GM23248 (cell line): ENCODE measurements around the gene ARHGEF10L. TPM values are rescaled to one million over a fixed set of nuclear protein-coding genes. Genes with fewer than 3 reads are reported as not detected.

ENCODE experiments used
- DNase-seq: peaks from one replicate; pipeline ENCODE4 v3.0.0-alpha.2; 2015
- H2AFZ ChIP-seq: fragments of 200-600 bp; sonication (generic); 2 replicates; pipeline ENCODE4 v1.6.1; 2016; ENCODE audit warnings: antibody characterized with exemption
- H3F3A ChIP-seq: fragments of 200-600 bp; sonication (generic); 2 replicates; pipeline ENCODE4 v1.6.1; 2016; ENCODE audit warnings: mild to moderate bottlenecking, antibody characterized with exemption, mixed run types; ENCODE audit not compliant: insufficient read depth
- H3K27ac ChIP-seq: fragments of 200-600 bp; sonication (generic); 2 replicates; pipeline ENCODE4 v1.5.1; 2016; ENCODE audit warnings: mild to moderate bottlenecking
- H3K27me3 ChIP-seq: fragments of 200-600 bp; sonication (generic); replicated peaks from 2 replicates; pipeline ENCODE4 v1.6.1; 2016; ENCODE audit warnings: mild to moderate bottlenecking; ENCODE audit not compliant: insufficient read depth
- H3K36me3 ChIP-seq: fragments of 200-600 bp; sonication (generic); 2 replicates; pipeline ENCODE4 v1.6.1; 2016; ENCODE audit warnings: low read depth, mild to moderate bottlenecking
- H3K4me1 ChIP-seq: fragments of 200-600 bp; sonication (generic); 2 replicates; pipeline ENCODE4 v1.6.1; 2016; ENCODE audit warnings: mild to moderate bottlenecking; ENCODE audit not compliant: insufficient read depth
- H3K4me2 ChIP-seq: fragments of 200-600 bp; sonication (generic); one replicate; pipeline ENCODE4 v1.6.1; 2016; ENCODE audit warnings: mild to moderate bottlenecking; ENCODE audit not compliant: unreplicated experiment
- H3K4me3 ChIP-seq: fragments of 200-600 bp; sonication (generic); 2 replicates; pipeline ENCODE4 v1.5.1; 2016; ENCODE audit warnings: mild to moderate bottlenecking
- H3K79me2 ChIP-seq: fragments of 200-600 bp; sonication (generic); 2 replicates; pipeline ENCODE4 v1.6.1; 2016; ENCODE audit warnings: mild to moderate bottlenecking; ENCODE audit not compliant: insufficient read depth
- H3K9ac ChIP-seq: fragments of 200-600 bp; sonication (generic); 2 replicates; pipeline ENCODE4 v1.6.1; 2016; ENCODE audit warnings: mild to moderate bottlenecking
- H3K9me2 ChIP-seq: fragments of 200-600 bp; sonication (generic); 2 replicates; pipeline ENCODE4 v1.6.1; 2016; ENCODE audit warnings: mixed run types, mild to moderate bottlenecking, moderate library complexity; ENCODE audit not compliant: insufficient read depth
- H3K9me3 ChIP-seq: fragments of 200-600 bp; sonication (generic); one replicate; pipeline ENCODE4 v1.6.1; 2017; ENCODE audit warnings: low read depth
- H4K20me1 ChIP-seq: fragments of 200-600 bp; sonication (generic); 2 replicates; pipeline ENCODE4 v1.6.0; 2016; ENCODE audit not compliant: insufficient read depth
- EZH2 ChIP-seq: fragments of 200-600 bp; sonication (generic); IDR thresholded peaks from 2 replicates; pipeline ENCODE4 v1.6.1; 2018; ENCODE audit warnings: antibody characterized with exemption, mild to moderate bottlenecking; ENCODE audit not compliant: insufficient read depth, poor library complexity, severe bottlenecking
- EZH2phosphoT487 ChIP-seq: fragments of 200-600 bp; sonication (generic); IDR thresholded peaks from 2 replicates; pipeline ENCODE4 v1.6.1; 2018; ENCODE audit warnings: antibody characterized with exemption, moderate library complexity, mild to moderate bottlenecking, low read depth; ENCODE audit not compliant: insufficient read depth
- WGBS, 2 experiments: methylation state at CpG; one replicate each; pipeline ENCODE4 v1.1.6; 2015 to 2017; ENCODE audit warnings: low lambda C conversion rate in 2 of 2, low coverage in 1 of 2; ENCODE audit errors: missing lambda C conversion rate in 2 of 2; 5-methylcytosine and 5-hydroxymethylcytosine counted together
- in situ Hi-C: fragments of 300-500 bp; cut with MboI; formaldehyde crosslinking; loops from 2 replicates; pipeline ENCODE4 v1.15.0; 2020
- polyA plus RNA-seq: library from polyadenylated mRNA; unstranded; fragments of >200 nt; fragmentation: Nextera tagmentation; extraction: Ambion mirVana; gene quantifications from 2 replicates; pipeline ENCODE4 v1.2.1, GENCODE V29; 2016
- total RNA-seq: library from RNA; depleted of rRNA; stranded (reverse); fragments of >200 nt; shearing (Covaris generic); gene quantifications from 2 replicates; pipeline ENCODE4 v1.2.3, GENCODE V29; 2014

ARHGEF10L gene
- total and polyA plus RNA-seq, 2 experiments from 2014 or later: 6.0 to 19.3 TPM

DNA sequence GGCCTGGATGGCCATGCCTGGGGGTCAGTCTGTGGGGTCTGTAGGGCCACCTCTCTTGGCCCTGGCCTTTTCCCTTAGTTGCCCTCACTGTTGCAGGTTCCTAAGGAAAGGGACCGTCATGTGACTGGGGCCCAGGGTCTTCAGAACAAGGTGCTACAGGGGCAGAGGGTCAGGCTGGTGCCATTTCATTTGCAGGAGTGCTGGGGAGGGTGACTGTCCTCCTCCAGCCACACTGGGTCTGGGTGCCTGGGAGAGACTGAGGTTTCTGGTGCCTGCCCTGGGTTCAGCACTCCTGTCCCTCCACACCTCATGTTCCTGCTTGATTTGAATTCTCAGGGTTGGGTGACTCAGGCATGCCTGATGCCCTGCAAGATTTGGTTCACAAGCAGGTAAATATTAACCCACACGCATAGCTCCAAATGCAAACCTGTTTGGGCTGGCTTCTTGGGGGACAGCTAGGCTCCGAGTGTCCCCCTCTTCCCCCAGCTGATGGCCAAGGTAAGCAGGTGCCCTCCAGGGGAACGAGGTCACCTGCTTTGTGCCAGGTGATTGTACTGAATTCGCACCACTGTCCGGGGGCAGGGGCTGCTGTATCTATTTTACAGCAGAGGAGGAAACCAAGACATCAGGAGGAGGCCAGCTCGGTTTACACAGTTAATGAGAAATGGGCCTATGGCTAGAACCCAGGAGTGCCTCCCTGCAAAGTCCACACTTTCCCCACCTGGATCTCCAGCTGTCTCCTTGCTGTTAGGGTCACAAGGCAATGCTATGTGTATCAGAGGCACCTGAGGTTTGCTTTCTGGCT lies 20.3 kb downstream of the ARHGEF10L start:
- in situ Hi-C loops: no loop called here
- WGBS, 2 experiments: 97 to 100% methylated on average over 7 of the region's 7 CpGs
- Histone ChIP-seq H2AFZ (no peak overlapping the region), H3K9me2 (no peaks in the 10 kb centered on the region), H3K4me1 (peaks cover 34% of the 10 kb centered on the region), H3K27me3 (no peaks in the 10 kb centered on the region), H3K79me2 (peaks cover 80% of the 10 kb centered on the region), H4K20me1 (no peaks in the 10 kb centered on the region), H3K9ac (no peak overlapping the region), H3K27ac (no peak overlapping the region), H3K4me2 (no peak overlapping the region), H3K4me3 (no peak overlapping the region), H3K9me3 (no peaks in the 10 kb centered on the region), H3F3A (0 out of 2 replicates have a peak, but pooled peaks cover 4% of the 10 kb centered on the region), H3K36me3 (no peaks in the 10 kb centered on the region)
- TF ChIP-seq EZH2phosphoT487 (no peak), EZH2 (no peak)
- DNase-seq: no peak

GRCh38 chr1:17561247-17561548 lies 21.7 kb downstream of the ARHGEF10L start:
- Histone ChIP-seq H3K27ac (peak overlapping the region; percentile 78), H3K9me2 (no peaks in the 10 kb centered on the region), H2AFZ (peak overlapping the region; percentile 47), H3F3A (no peaks in the 10 kb centered on the region), H3K36me3 (no peaks in the 10 kb centered on the region), H3K4me2 (peak overlapping the region; percentile 79), H3K9ac (peak overlapping the region; percentile 69), H3K79me2 (peaks cover 82% of the 10 kb centered on the region), H3K9me3 (no peaks in the 10 kb centered on the region), H4K20me1 (no peaks in the 10 kb centered on the region), H3K27me3 (no peaks in the 10 kb centered on the region), H3K4me1 (peaks cover 34% of the 10 kb centered on the region), H3K4me3 (peak overlapping the region; percentile 52)
- in situ Hi-C loops: no loop called here
- TF ChIP-seq EZH2 (no peak), EZH2phosphoT487 (no peak)
- 18 to 25% methylated on average over 7 to 8 of the region's 8 CpGs for WGBS, 2 experiments
- DNase-seq: peak; percentile 77

DNA sequence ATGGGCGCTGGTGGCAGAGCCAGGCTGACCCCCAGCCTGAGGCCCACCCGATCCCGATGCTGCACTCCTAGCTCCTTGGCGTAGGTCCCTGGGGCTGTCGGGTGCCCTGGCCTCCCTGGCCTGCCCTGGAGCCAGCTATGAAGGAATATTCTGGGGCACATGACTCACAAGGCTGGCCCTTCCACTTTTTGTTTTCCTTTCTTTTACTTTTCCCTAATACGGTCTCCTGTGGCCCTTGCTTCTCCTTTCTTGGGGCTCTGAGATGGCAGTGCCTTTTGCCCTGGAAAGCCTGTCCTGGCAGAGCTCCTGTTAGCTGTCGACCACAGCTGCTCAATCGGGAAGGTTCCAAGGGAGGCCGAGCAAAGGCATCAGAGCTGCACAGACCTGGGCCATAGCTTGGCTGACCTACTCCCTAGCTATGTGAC lies 22.1 kb downstream of the ARHGEF10L start:
- in situ Hi-C loops: no loop called here
- Histone ChIP-seq H3K27me3 (no peaks in the 10 kb centered on the region), H3K4me3 (peak overlapping the region; percentile 52), H3K9me3 (no peaks in the 10 kb centered on the region), H2AFZ (peak overlapping the region; percentile 47), H4K20me1 (no peaks in the 10 kb centered on the region), H3K79me2 (peaks cover 82% of the 10 kb centered on the region), H3K4me1 (peaks cover 34% of the 10 kb centered on the region), H3K4me2 (peak overlapping the region; percentile 79), H3K9ac (peak overlapping the region; percentile 69), H3F3A (no peaks in the 10 kb centered on the region), H3K36me3 (no peaks in the 10 kb centered on the region), H3K27ac (peak overlapping the region; percentile 78), H3K9me2 (no peaks in the 10 kb centered on the region)
- whole genome bisulfite sequencing, 2 experiments: 5 to 9% methylated on average over 9 of the region's 9 CpGs
- DNase-seq: peak; percentile 80
- no peak for TF ChIP-seq EZH2phosphoT487
- TF ChIP-seq EZH2: no peak

- no peaks in the 10 kb centered on the region for H3K36me3 ChIP-seq
- no peaks in the 10 kb centered on the region for H3K27me3 ChIP-seq
- no peak for DNase-seq
- H3K27ac ChIP-seq: peak overlapping the region; percentile 78; the same call in 1 of the 2 replicates
- H3K79me2 ChIP-seq: peaks cover 82% of the 10 kb centered on the region
- no peaks in the 10 kb centered on the region for H3F3A ChIP-seq
- TF ChIP-seq EZH2: no peak
- no peak for TF ChIP-seq EZH2phosphoT487
- H3K9me3 ChIP-seq: no peaks in the 10 kb centered on the region
- H2AFZ ChIP-seq: no peak overlapping the region
- H3K4me3 ChIP-seq: no peak overlapping the region
- H3K9me2 ChIP-seq: no peaks in the 10 kb centered on the region
- in situ Hi-C loops: no loop called here
- no peaks in the 10 kb centered on the region for H4K20me1 ChIP-seq
- no peak overlapping the region for H3K9ac ChIP-seq
- WGBS, 2 experiments: 86 to 88% methylated on average over 5 of the region's 5 CpGs
- H3K4me2 ChIP-seq: no peak overlapping the region
- H3K4me1 ChIP-seq: peaks cover 36% of the 10 kb centered on the region
Observed at GRCh38 chr1:17562375-17562774, 22.9 kb downstream of the ARHGEF10L start.
